Hepatocyte (in vitro differentiated cells): ENCODE data around the gene MRAP2. TPM values are rescaled to one million over a fixed set of nuclear protein-coding genes. Genes with fewer than 3 reads are reported as not detected.
"Not testable (repeated sequence)": the region's sequence is repeated elsewhere in the genome, so short reads cannot be mapped to it uniquely, and the experiment has no call there.

Experiments used
- DNase-seq: peaks from one replicate; pipeline ENCODE4 v3.0.0-alpha.2; 2016; ENCODE audit warnings: low spot score
- H2AFZ ChIP-seq: fragments of 200-600 bp; sonication (generic); 2 replicates; pipeline ENCODE4 v1.6.0; 2016; ENCODE audit warnings: antibody characterized with exemption, mild to moderate bottlenecking
- H3K27ac ChIP-seq: fragments of 200-600 bp; sonication (generic); 2 replicates; pipeline ENCODE4 v1.5.1; 2016; ENCODE audit warnings: mild to moderate bottlenecking
- H3K27me3 ChIP-seq: fragments of 200-600 bp; sonication (generic); 2 replicates; pipeline ENCODE4 v1.6.1; 2016
- H3K36me3 ChIP-seq: fragments of 200-600 bp; sonication (generic); replicated peaks from 2 replicates; pipeline ENCODE4 v1.5.1; 2016; ENCODE audit warnings: low read depth; ENCODE audit not compliant: insufficient read depth
- H3K4me1 ChIP-seq: fragments of 200-600 bp; sonication (generic); 2 replicates; pipeline ENCODE4 v1.5.1; 2016; ENCODE audit warnings: mild to moderate bottlenecking, moderate library complexity; ENCODE audit not compliant: insufficient read depth
- H3K4me2 ChIP-seq: fragments of 200-600 bp; sonication (generic); 2 replicates; pipeline ENCODE4 v1.6.0; 2016
- H3K4me3 ChIP-seq: fragments of 200-600 bp; sonication (generic); 2 replicates; pipeline ENCODE4 v1.5.1; 2016; ENCODE audit warnings: mild to moderate bottlenecking
- H3K79me2 ChIP-seq: fragments of 200-600 bp; sonication (generic); 2 replicates; pipeline ENCODE4 v1.6.0; 2017; ENCODE audit warnings: mild to moderate bottlenecking
- H3K9me2 ChIP-seq: fragments of 200-600 bp; sonication (generic); replicated peaks from 2 replicates; pipeline ENCODE4 v1.6.0; 2017; ENCODE audit warnings: mild to moderate bottlenecking; ENCODE audit not compliant: insufficient read depth
- H3K9me3 ChIP-seq: fragments of 200-600 bp; sonication (generic); 2 replicates; pipeline ENCODE4 v1.5.1; 2016; ENCODE audit warnings: low read depth, mild to moderate bottlenecking
- H4K20me1 ChIP-seq: fragments of 200-600 bp; sonication (generic); 2 replicates; pipeline ENCODE4 v1.6.0; 2016; ENCODE audit warnings: mild to moderate bottlenecking; ENCODE audit not compliant: insufficient read depth, poor library complexity, severe bottlenecking
- CTCF ChIP-seq: fragments of 200-600 bp; sonication (generic); IDR thresholded peaks from 2 replicates; pipeline ENCODE4 v1.5.1; 2016; ENCODE audit warnings: antibody characterized with exemption, mild to moderate bottlenecking; ENCODE audit not compliant: poor library complexity
- EZH2 ChIP-seq: fragments of 200-600 bp; sonication (generic); IDR thresholded peaks from 2 replicates; pipeline ENCODE4 v1.6.1; 2016; ENCODE audit warnings: antibody characterized with exemption, mild to moderate bottlenecking, borderline replicate concordance
- EZH2phosphoT487 ChIP-seq: fragments of 200-600 bp; sonication (generic); IDR thresholded peaks from one replicate; pipeline ENCODE4 v1.6.1; 2018; ENCODE audit warnings: antibody characterized with exemption, mild to moderate bottlenecking, low read depth, moderate library complexity; ENCODE audit not compliant: unreplicated experiment, severe bottlenecking
- WGBS: methylation state at CpG from one replicate; pipeline ENCODE4 v1.1.6; 2016; ENCODE audit warnings: low lambda C conversion rate; ENCODE audit errors: missing lambda C conversion rate; 5-methylcytosine and 5-hydroxymethylcytosine counted together
- polyA plus RNA-seq: library from polyadenylated mRNA; unstranded; fragments of >200 nt; fragmentation: Nextera tagmentation; extraction: Ambion mirVana; gene quantifications from 2 replicates; pipeline ENCODE4 v1.2.1, GENCODE V29; 2016
- total RNA-seq: library from RNA; depleted of rRNA; stranded (reverse); fragments of >200 nt; gene quantifications from 2 replicates; pipeline ENCODE4 v1.2.3, GENCODE V29; 2014

Gene MRAP2
- total and polyA plus RNA-seq, 2 experiments from 2014 or later = 2.2 to 2.5 TPM

GRCh38 chr6:84028350-84028749 lies 5.2 kb upstream of the MRAP2 start:
- no peak overlapping the region for H2AFZ ChIP-seq
- no peak overlapping the region for H3K4me2 ChIP-seq
- H3K9me3 ChIP-seq = no peaks in the 10 kb centered on the region
- WGBS = 91% methylated on average over 1 of the region's 1 CpG
- H4K20me1 ChIP-seq = no peaks in the 10 kb centered on the region
- H3K4me3 ChIP-seq = no peak overlapping the region
- no peaks in the 10 kb centered on the region for H3K79me2 ChIP-seq
- H3K27me3 ChIP-seq = peaks cover 3% of the 10 kb centered on the region
- TF ChIP-seq EZH2 (no peak), CTCF (no peak), EZH2phosphoT487 (no peak)
- H3K36me3 ChIP-seq = no peaks in the 10 kb centered on the region
- H3K9me2 ChIP-seq = no peaks in the 10 kb centered on the region
- peaks cover 10% of the 10 kb centered on the region for H3K4me1 ChIP-seq
- DNase-seq = no peak
- no peak overlapping the region for H3K27ac ChIP-seq

- H3K9me3 ChIP-seq, H3K4me2 ChIP-seq, H3K9me2 ChIP-seq, H3K4me3 ChIP-seq, H4K20me1 ChIP-seq, H2AFZ ChIP-seq, H3K36me3 ChIP-seq, H3K27ac ChIP-seq, H3K79me2 ChIP-seq, DNase-seq: not testable (repeated sequence)
- H3K27me3 ChIP-seq = peaks cover 18% of the 10 kb centered on the region
- WGBS = 88% methylated on average over 3 of the region's 3 CpGs
- H3K4me1 ChIP-seq = peaks cover 13% of the 10 kb centered on the region
Measured at GRCh38 chr6:84032000-84032399, 1.6 kb upstream of the MRAP2 start.

GRCh38 chr6:84035484-84035883 lies 1.9 kb downstream of the MRAP2 start:
- Histone ChIP-seq H3K27ac (no peak overlapping the region), H3K9me3 (no peaks in the 10 kb centered on the region), H3K36me3 (no peaks in the 10 kb centered on the region), H2AFZ (no peak overlapping the region), H3K27me3 (peaks cover 18% of the 10 kb centered on the region), H3K4me2 (no peak overlapping the region), H3K4me3 (no peak overlapping the region), H3K9me2 (no peaks in the 10 kb centered on the region), H4K20me1 (no peaks in the 10 kb centered on the region), H3K4me1 (peaks cover 2% of the 10 kb centered on the region), H3K79me2 (no peaks in the 10 kb centered on the region)
- 57% methylated on average over 6 of the region's 6 CpGs for WGBS
- no peak for DNase-seq
- TF ChIP-seq CTCF (no peak), EZH2 (no peak), EZH2phosphoT487 (no peak)

- DNase-seq = no peak
- H3K4me2 ChIP-seq = no peak overlapping the region
- H3K79me2 ChIP-seq = no peaks in the 10 kb centered on the region
Measured at GRCh38 chr6:84037425-84038089, 4.0 kb downstream of the MRAP2 start.

More at GRCh38 chr6:84037425-84038089, 4.0 kb downstream of the MRAP2 start:
- 98% methylated on average over 17 of the region's 24 CpGs for WGBS
- Histone ChIP-seq H3K4me1 (peaks cover 2% of the 10 kb centered on the region), H3K27ac (no peak overlapping the region), H3K4me3 (no peak overlapping the region), H4K20me1 (no peaks in the 10 kb centered on the region), H3K36me3 (no peaks in the 10 kb centered on the region), H3K9me2 (no peaks in the 10 kb centered on the region), H3K9me3 (no peaks in the 10 kb centered on the region), H3K27me3 (peaks cover 14% of the 10 kb centered on the region), H2AFZ (no peak overlapping the region)
- TF ChIP-seq CTCF (no peak), EZH2phosphoT487 (no peak), EZH2 (no peak)
